Measurements from ENCODE around the gene RCOR1.
"Not testable (repeated sequence)": the region's sequence is repeated elsewhere in the genome, so short reads cannot be mapped to it uniquely, and the experiment has no call there.

RCOR1 gene

DNA sequence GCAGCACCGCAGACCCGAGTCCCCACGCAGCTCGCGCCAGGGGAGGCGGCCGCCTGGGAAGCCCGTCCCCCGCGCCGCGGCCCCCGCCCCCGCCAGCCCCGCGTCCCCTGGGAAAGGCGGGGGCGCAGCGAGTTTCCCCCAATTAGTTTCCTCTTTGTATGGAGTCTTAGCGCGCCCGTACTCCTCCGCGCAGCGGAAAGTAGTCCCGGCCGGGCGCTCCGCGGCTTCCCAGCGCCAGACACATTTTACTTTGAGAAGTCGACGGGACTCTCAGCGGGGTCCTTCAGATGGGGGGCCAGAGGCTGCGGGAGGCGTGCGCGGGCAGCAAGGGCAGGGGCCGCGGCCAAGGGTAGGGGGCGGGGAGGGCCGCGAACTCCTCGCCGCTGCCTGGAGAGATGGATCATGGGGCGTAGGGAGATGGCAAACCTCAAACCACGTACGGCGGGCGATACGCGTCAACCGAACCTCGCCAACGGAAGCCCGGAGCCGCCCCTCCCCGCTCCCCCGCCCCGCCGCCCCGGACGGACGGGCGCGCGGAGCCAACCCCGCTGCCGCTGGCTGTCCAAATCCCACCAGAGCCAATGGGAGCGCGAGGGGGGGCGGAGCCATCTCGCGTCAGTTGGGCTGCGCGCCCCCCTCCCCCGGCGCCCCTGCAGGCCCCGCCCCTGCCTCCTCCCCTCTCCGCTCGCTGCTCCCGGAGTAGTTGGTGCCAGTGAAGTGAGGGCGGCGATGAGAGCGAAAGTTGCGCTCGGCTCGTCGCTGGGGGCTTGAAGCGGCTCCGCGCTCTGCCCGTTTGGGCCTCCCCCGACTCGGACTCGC, at the start of gene RCOR1:
TSS of gene RCOR1 (plus strand) at position 706 of the 819 bp plus-strand sequence. CDS start 238 bp downstream, outside the sequence.
- TF ChIP-seq, protein P1, sequence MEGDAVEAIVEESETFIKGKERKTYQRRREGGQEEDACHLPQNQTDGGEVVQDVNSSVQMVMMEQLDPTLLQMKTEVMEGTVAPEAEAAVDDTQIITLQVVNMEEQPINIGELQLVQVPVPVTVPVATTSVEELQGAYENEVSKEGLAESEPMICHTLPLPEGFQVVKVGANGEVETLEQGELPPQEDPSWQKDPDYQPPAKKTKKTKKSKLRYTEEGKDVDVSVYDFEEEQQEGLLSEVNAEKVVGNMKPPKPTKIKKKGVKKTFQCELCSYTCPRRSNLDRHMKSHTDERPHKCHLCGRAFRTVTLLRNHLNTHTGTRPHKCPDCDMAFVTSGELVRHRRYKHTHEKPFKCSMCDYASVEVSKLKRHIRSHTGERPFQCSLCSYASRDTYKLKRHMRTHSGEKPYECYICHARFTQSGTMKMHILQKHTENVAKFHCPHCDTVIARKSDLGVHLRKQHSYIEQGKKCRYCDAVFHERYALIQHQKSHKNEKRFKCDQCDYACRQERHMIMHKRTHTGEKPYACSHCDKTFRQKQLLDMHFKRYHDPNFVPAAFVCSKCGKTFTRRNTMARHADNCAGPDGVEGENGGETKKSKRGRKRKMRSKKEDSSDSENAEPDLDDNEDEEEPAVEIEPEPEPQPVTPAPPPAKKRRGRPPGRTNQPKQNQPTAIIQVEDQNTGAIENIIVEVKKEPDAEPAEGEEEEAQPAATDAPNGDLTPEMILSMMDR (conservative IDR thresholded peaks at IDR 0.05; ENCODE audit: low read depth): no peak
- CTCF ChIA-PET: interaction anchor here (1.1 kb wide), 1 partner anchor 67 kb away, joined by 4 read pairs; no protein-coding TSS in a partner anchor

DNA sequence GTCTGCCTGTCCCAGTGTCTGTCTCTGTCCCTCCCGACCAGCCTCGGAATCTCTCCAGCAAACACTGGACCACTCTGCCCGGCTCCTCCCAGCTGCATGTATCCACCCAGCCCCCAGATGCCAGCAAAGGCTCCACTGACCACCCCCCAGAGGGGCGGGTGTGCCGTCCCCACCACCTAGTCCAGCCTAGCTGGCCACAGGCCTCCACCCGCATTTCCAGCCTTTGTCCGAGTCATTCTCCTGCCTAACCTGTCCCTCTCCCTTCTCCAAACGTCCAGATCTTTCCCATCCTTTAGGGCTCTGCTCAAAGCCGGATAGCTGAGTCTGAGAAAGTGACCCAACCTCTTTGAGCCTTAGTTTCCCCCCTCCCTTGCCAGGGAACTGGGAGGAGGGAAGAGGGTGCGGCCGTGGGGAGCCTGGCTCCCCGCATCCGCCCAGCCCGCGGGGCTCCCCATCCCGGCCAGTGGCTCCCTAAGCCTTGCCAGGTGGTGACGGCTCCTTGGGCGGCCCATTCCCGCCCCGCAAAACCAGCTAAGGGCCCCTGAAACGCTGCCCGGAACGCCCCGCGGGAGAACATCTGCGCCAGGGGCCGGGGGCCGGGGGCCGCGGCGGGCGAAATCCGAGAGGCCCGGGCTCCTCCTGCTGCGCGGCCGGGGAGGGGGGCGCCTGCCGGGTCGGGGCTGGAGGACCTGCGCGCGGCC, 48.3 kb upstream of the RCOR1 start:
- no peak for DNase-seq (ENCODE audit: low spot score)
- ChIA-PET POLR2A (ENCODE audit: low non-redundant PET) (interaction anchor here (0.6 kb wide), 1 partner anchor 19 kb away, joined by 3 read pairs; no protein-coding TSS in a partner anchor), CTCF (interaction anchor here (0.6 to 0.7 kb wide), 3 partner anchors 46 to 270 kb away, joined by 3 read pairs; no protein-coding TSS in a partner anchor)
- peak overlapping the region; percentile 85 for H3K27ac ChIP-seq
- TF ChIP-seq, protein P1 (conservative IDR thresholded peaks at IDR 0.05; ENCODE audit: low read depth): no peak

More for the DNA sequence above, at the start of gene RCOR1:
- H3K27ac ChIP-seq: peak within 1 kb of the TSS; percentile 98
- POLR2A ChIA-PET (ENCODE audit: low non-redundant PET): interaction anchor here (1.4 kb wide), 1 partner anchor 68 kb away, joined by 5 read pairs; no protein-coding TSS in a partner anchor
- peak; percentile 98 for DNase-seq (ENCODE audit: low spot score)

DNA sequence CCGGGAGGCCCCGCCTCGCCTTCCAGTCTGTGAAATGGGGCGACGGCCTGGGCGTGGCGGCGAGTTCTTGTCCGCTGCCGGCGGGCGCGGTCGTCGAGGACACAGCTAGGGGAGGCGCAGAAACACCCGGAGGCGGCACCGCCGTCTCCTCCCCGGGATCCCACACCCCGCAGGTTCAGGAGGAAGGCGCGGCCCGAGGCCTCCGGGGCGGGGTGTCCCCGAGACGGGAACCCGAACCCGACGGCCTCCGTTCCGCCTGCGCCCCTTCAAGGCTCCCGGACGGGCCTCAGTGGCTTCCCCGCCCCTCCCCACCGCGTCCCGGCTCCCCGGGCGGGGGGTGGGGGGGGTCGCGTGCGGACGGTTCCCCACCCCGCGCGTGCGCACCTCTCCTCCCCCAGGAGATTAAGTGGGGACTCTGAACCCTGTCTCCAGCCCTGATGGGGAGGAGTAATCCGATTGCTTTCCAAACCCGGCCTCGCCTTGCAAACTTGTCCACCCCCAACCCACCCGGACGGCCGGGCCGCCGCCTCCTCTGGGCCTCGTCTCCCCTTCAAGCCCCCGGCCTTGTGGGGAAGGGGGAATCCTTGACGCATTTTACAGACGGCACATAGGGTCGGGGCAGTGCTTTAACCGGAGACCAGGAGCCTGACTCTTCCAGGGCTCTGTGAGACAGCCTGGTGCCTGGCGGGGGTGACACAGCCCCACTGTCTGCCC, 47.5 kb upstream of the RCOR1 start:
- ChIA-PET POLR2A (ENCODE audit: low non-redundant PET) (no interaction called here), CTCF (interaction anchor here (0.6 kb wide), 1 partner anchor 45 kb away, joined by 3 read pairs; no protein-coding TSS in a partner anchor)
- DNase-seq (ENCODE audit: low spot score): no peak
- H3K27ac ChIP-seq: peak overlapping the region; percentile 85
- TF ChIP-seq, protein P1 (conservative IDR thresholded peaks at IDR 0.05; ENCODE audit: low read depth): no peak

DNA sequence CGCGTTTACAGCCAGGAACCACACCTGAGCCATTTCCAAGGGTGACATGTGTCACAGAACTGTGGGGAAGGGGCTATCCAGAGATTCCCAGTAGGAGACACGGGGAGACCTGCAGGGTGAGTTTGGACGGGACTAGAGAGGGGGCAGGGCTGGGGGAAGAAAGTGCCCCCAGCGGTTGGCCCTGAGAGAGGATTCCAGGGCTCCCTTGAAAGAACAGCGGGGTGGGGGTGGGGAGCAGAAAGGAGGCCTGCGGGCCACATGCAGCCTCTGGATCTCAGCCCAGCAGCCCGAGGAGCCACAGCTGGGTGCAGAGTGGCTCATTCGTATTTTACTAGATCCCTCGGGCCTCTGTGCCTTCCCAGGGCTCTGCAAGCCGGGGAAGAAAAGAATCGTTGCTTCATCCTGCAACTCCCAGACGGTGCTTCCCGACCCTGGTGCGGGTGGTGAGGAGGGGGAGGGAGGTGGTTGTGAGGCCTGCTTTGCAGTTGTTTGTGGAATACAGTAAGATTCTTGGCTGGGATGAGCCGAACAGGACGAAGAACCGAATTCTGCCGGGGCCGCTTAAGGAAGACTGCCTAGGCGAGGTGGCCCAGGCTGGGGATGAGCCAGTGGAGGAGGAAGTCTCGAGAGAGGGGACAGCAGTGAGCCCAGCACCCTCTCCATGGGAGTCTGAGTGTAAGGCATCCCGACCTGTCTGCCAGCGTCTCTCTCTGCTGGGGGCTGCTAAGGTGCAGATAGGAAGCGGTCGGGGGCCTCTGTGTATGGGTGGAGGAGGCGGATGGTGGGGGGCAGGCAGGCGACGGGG, 46.8 kb upstream of the RCOR1 start:
- no peak for DNase-seq (ENCODE audit: low spot score)
- ChIA-PET CTCF (no interaction called here), POLR2A (ENCODE audit: low non-redundant PET) (no interaction called here)
- TF ChIP-seq, protein P1 (conservative IDR thresholded peaks at IDR 0.05; ENCODE audit: low read depth): no peak
- peak overlapping the region; percentile 85 for H3K27ac ChIP-seq

DNA sequence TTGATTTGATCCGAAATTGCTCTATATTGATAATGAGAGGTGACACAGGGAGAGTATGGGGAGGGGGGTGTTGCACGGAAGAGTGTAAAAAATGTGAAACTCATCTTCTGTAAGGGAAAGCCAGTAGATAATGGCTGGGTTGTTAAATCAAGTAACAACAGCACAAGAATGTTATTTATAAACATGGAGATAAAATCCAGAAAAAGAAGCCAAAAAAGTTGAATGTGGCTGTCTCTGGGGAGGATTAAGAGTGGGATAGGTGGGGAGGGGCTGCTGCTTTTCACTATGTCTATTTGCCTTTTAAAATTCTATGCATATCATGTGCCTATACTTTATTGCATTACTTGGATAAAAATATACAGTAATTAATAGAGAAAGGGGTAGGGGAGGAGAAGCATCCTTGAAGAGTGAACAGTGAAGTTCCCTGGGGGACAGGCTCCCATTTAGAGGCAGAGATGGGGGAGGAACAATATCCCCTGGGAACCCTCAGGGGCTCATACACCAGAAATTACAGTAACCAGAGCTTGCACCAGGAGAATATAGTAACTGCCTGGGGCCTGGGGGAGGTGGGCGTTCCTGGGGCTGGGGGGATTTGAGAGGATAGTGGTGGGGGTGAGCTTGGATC, 43.7 kb upstream of the RCOR1 start:
- POLR2A ChIA-PET (ENCODE audit: low non-redundant PET): interaction anchor here (0.8 kb wide), 1 partner anchor 797 kb away, joined by 4 read pairs; no protein-coding TSS in a partner anchor
- TF ChIP-seq, protein P1 (conservative IDR thresholded peaks at IDR 0.05; ENCODE audit: low read depth): no peak
- CTCF ChIA-PET: interaction anchor here (0.6 kb wide), 2 partner anchors 18 to 428 kb away, joined by 3 to 4 read pairs; no protein-coding TSS in a partner anchor

DNA sequence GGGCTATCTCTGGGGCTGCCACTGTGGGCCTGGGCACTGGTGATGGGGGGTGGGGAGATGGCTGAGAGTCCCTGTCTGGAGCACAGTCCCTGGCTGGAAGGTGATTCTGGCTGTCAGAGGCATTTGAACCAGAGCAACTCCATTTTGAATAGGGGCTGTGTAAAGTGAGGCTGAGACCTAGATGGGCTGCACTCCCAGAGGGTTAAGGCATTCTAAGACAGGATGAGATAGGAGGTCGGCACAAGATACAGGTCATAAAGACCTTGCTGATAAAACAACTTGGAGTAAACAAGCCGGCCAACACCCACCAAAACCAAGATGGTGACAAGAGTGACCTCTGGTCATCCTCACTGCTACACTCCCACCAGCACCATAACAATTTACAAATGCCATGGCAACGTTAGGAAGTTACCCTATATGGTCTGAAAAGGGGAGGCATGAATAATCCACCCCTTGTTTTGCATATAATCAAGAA, 41.5 kb upstream of the RCOR1 start:
- H3K27ac ChIP-seq: peak overlapping the region; percentile 92
- DNase-seq (ENCODE audit: low spot score); POLR2A ChIA-PET (ENCODE audit: low non-redundant PET); CTCF ChIA-PET: not testable (repeated sequence)

More for the DNA sequence above, 43.7 kb upstream of the RCOR1 start:
- H3K27ac ChIP-seq: peak overlapping the region; percentile 32; the same call in 1 of the 2 replicates
- no peak for DNase-seq (ENCODE audit: low spot score)
